GM18951 (cell line): ENCODE measurements around the gene GRK1.

Source experiments
- POLR2A ChIP-seq: IDR thresholded peaks from 4 replicates; pipeline ENCODE4 v1.6.1; 2011; ENCODE audit warnings: mild to moderate bottlenecking; ENCODE audit not compliant: insufficient read length, insufficient read depth; ENCODE audit errors: extremely low read depth
- in situ Hi-C: fragments of 300-500 bp; cut with MboI; formaldehyde crosslinking; loops from one replicate; pipeline ENCODE4 v1.12.0; 2022; ENCODE audit warnings: low sequenced_read_pairs, mixed read lengths, inconsistent platforms; ENCODE audit not compliant: unreplicated experiment

GRK1 gene

GRCh38 chr13:113782472-113782871, 115.5 kb downstream of the GRK1 start:
- no peak for TF ChIP-seq POLR2A
- in situ Hi-C loops, result no loop called here

GRCh38 chr13:113783200-113783881, 116.3 kb downstream of the GRK1 start:
- in situ Hi-C loops, result no loop called here
- TF ChIP-seq POLR2A, result no peak

DNA sequence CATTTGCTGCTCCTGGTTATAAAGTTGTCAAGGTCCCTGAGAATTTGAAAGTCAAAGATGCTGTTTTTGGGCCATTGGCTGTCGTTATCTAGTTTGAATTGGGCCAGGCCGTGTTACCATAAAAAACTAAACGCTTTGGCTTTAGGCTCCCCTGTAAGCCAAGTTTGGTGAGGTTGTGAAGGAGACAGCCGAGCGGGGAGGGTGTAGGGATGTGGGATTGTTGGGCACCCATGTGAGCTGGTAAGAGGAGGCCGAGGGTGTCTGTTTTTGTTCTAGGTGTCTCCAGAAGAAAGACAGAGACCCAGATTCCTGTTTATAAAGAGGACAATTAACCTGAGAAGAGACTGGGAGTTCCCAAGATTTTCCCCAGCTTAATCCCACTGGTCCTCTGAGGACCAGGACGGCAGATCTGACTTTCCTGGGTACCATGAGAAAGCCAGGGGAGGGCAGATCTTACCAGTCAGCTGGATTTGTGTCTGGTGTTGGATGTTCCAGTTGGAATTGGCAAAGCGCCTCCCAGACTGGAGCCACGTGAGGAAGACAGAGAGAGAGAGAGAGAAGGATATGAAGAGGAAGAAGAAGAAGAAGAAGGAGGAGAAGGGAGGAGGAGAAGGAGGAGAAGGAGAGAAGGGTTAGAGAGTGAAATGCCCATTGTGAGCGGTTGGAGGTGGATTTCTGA, 117.1 kb downstream of the GRK1 start:
- no peak for TF ChIP-seq POLR2A
- in situ Hi-C loops, result no loop called here

GRCh38 chr13:113784645-113785024, 117.6 kb downstream of the GRK1 start:
- in situ Hi-C loops, result no loop called here
- no peak for TF ChIP-seq POLR2A

DNA sequence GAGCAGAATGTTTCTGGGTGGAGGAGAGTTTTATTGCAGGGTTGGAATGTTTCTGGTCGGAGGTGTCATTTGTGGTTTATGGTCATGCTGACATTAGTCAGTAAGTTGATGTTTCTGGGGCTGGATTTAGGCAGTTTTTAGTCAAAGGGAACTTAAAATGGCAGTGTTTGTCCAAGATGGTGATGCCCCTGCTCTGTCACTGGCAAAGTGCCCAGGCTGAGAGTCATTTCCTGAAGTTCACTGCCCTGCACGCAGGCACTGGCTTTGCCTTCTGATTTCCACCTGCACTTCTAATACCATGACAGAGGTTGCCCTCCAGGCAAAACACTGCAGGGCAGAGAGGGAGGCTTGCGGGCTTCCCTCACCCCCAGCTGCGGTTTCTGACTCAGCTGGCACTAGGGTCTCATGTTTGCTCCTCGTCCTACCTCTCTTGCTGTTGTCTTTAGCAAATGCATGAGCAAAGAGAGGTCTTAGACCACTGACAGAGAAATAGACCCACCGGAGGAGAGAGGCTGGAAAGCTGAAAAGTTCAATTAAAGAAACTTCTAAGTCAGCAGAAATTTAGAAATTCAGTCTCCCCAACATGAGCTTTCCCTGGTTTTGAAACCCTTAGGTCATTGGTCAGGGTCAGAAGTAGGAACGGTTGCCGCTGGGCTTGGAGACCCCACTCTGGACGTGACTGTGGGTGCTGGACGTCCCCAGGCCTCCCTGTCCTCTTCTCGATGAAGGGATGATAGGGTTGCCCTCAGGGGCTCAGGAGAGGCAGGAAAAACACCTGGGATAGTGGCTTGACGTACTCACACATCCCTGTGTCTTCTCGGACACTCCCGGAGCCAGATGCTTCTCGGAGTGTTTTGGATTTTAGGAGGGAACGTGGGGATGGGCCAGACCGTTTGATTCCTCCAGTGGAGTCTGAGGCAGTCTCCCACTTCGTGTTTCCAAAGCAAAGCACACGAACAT, 118.3 kb downstream of the GRK1 start:
- no peak for TF ChIP-seq POLR2A

DNA sequence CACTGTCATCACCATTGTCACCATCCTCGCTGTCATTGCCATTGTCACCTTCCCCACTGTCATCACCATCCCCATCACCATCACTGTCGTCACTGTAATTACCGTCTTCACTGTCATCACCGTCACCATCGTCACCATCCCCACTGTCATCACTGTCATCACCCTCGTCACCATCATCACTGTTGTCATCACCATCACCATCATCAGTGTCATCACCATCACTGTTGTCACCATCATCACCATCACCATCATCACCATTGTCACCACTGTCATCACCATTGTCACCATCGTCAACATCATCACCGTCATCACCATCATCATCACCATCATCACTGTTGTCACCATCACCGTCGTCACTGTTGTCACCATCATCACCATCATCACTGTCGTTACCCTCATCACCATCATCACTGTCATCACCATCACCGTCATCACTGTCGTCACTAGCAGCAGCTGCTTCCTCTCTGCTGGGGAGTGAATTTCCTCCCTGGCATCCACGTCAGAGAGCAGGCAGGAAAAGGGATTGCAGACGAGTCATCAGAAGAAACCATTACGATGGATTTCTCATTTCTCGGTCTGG, 119.3 kb downstream of the GRK1 start:
- in situ Hi-C loops, result no loop called here

More for the DNA sequence above, 118.3 kb downstream of the GRK1 start:
- in situ Hi-C loops, result no loop called here

More for the DNA sequence above, 119.3 kb downstream of the GRK1 start:
- no peak for TF ChIP-seq POLR2A
